Testis (tissue), 2 donors: ENCODE measurements around the gene SFXN1.

Experiments
- POLR2A ChIP-seq: fragments of 450-650 bp; IDR thresholded peaks from one replicate; pipeline ENCODE4 v1.6.1; 2017; ENCODE audit warnings: antibody characterized with exemption, mild to moderate bottlenecking, moderate library complexity
- TF ChIP-seq, protein P1 (sequence below), 3 experiments: fragments of 450-650 bp in 2 of 3; fragments of 200-600 bp in 1 of 3; sonication (generic) in 1 of 3; IDR thresholded peaks; one replicate each; pipeline ENCODE4 v1.5.1; 2016 to 2019; ENCODE audit warnings: antibody characterized with exemption in 3 of 3, mild to moderate bottlenecking in 2 of 3, moderate library complexity in 1 of 3

DNA sequence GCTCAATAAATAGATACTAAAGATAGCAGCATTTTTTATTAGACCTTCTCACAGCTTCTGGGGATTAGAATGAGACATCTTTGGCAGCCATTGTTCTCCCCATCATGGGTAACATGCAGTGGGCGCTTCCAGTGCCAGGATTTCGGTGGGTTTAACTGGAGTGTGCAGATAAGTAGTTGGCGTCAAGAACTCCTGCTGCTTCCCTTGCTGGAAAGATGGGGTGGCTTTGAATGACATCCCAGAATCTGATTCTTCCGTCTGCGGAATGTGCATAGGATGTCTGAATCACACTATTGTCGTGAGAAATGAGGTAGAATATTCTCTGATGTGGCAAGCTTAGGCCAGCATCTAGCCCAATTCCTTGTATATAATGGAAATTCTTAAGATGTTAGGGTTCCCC is 7.3 kb downstream of the SFXN1 start:
- no peak for TF ChIP-seq POLR2A
- TF ChIP-seq, protein P1, sequence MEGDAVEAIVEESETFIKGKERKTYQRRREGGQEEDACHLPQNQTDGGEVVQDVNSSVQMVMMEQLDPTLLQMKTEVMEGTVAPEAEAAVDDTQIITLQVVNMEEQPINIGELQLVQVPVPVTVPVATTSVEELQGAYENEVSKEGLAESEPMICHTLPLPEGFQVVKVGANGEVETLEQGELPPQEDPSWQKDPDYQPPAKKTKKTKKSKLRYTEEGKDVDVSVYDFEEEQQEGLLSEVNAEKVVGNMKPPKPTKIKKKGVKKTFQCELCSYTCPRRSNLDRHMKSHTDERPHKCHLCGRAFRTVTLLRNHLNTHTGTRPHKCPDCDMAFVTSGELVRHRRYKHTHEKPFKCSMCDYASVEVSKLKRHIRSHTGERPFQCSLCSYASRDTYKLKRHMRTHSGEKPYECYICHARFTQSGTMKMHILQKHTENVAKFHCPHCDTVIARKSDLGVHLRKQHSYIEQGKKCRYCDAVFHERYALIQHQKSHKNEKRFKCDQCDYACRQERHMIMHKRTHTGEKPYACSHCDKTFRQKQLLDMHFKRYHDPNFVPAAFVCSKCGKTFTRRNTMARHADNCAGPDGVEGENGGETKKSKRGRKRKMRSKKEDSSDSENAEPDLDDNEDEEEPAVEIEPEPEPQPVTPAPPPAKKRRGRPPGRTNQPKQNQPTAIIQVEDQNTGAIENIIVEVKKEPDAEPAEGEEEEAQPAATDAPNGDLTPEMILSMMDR (IDR thresholded peaks at IDR 0.05) = no peak
